ENCODE results near the gene GAL.
"Not testable (repeated sequence)": the region's sequence is repeated elsewhere in the genome, so short reads cannot be mapped to it uniquely, and the experiment has no call there.

DNA sequence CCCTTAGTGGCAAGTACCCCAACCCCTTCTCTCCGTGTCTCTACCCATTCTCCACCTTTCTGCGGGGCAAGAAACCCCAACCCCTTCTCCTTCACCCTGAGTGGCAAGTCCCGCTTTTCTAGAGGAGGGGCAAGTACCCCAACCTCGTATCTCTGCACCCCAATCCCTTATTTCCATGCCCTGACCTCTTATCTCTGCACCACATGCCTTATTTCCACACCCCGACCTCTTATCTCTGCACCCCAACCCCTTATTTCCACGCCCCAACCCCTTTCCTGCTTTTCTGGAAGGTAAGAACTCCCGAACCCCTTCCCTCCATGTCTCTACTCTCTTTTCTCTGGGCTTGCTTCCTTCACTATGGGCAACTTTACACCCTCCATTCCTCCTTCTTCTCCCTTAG lies 49.7 kb upstream of the GAL start:
- TF ChIP-seq CTCF (conservative IDR thresholded peaks at IDR 0.05; ENCODE audit: low read length); EZH2phosphoT487 (IDR thresholded peaks at IDR 0.05; ENCODE audit: borderline replicate concordance): not testable (repeated sequence)
